Activated naive CD4-positive, alpha-beta T cell treated with anti-CD3 and anti-CD28 coated beads for 36 hours (primary cell): ENCODE data around the gene TRMT10A. TPM values are rescaled to one million over a fixed set of nuclear protein-coding genes. Genes with fewer than 3 reads are reported as not detected.
"Not testable (repeated sequence)": the region's sequence is repeated elsewhere in the genome, so short reads cannot be mapped to it uniquely, and the experiment has no call there.

ENCODE experiments used
- CTCF ChIA-PET: fragments of 350-600 bp; sonication (Branson Sonifier 250); formaldehyde crosslinking; loops from one replicate; lab custom pipeline; 2021; ENCODE audit warnings: antibody characterized with exemption; lab: Charles Lee
- DNase-seq: peaks from one replicate; pipeline ENCODE4 v3.0.0-alpha.2; 2020
- H3K27ac Mint-ChIP-seq: one replicate; pipeline ENCODE4 v1.8.0; 2021; ENCODE audit warnings: mild to moderate bottlenecking, mixed read lengths
- H3K27me3 Mint-ChIP-seq: one replicate; pipeline ENCODE4 v1.8.0; 2021; ENCODE audit warnings: low read depth, mixed read lengths
- H3K36me3 Mint-ChIP-seq: one replicate; pipeline ENCODE4 v1.8.0; 2021; ENCODE audit warnings: low read depth, mixed read lengths
- H3K4me1 Mint-ChIP-seq: one replicate; pipeline ENCODE4 v1.8.0; 2021; ENCODE audit warnings: low read depth, mixed read lengths
- H3K4me3 Mint-ChIP-seq: one replicate; pipeline ENCODE4 v1.8.0; 2021; ENCODE audit warnings: mild to moderate bottlenecking, moderate library complexity, mixed read lengths
- H3K9me3 Mint-ChIP-seq: one replicate; pipeline ENCODE4 v1.8.0; 2021; ENCODE audit warnings: mixed read lengths
- intact Hi-C: fragments of 100-400 bp; cut with micrococcal nuclease; formaldehyde crosslinking; loops from one replicate; pipeline ENCODE4 v1.15.1; 2023
- total RNA-seq, 2 experiments: library from RNA; stranded (reverse); gene quantifications; one replicate each; pipeline ENCODE4 v1.2.3, GENCODE V29; 2021

The TRMT10A gene
- total RNA-seq, 2 experiments from 2014 or later, result 8.8 to 9.2 TPM

DNA sequence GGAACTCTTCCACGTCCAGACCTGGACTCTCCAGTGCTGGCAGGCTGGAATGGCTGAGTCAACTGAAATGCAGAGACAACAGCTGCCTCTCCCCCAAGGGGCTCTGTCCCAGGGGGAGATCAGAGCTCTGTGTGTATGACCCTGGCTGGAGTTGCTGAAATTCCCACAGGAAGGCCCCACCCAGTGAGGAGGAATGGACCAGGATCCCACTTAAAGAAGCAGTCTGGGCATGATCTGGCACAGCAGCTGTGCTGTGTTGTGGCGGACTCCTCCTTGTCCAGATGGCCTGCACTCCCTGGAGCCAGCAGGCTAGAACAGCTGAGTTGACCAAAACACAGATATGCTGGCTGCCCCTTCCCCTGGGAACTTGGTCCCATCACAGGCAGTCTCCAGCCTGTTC lies 27.6 kb downstream of the TRMT10A start:
- intact Hi-C loops, result no loop called here
- peaks cover 2% of the 10 kb centered on the region for H3K9me3 Mint-ChIP-seq
- CTCF ChIA-PET, result no interaction called here
- no peak overlapping the region for H3K4me3 Mint-ChIP-seq
- DNase-seq, result no peak
- H3K27me3 Mint-ChIP-seq, result no peaks in the 10 kb centered on the region
- no peaks in the 10 kb centered on the region for H3K4me1 Mint-ChIP-seq
- no peak overlapping the region for H3K27ac Mint-ChIP-seq
- H3K36me3 Mint-ChIP-seq, result no peaks in the 10 kb centered on the region

DNA sequence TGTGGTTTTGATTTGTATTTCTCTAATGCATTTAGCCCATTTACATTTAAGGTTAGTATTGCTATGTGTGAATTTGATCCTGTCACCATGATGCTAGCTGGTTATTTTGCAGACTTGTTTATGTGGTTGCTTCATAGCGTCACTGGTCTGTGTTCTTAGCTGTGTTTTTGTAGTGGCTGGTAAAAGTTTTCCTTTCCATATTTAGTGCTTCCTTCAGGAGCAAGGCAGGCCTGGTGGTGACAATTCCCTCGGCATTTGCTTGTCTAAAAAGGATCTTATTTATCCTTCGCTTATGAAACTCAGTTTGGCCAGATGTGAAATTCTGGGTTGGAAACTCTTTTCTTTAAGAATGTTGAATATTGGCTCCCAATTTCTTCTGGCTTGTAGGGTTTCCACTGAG lies 29.1 kb downstream of the TRMT10A start:
- CTCF ChIA-PET, result interaction anchor here (0.6 kb wide), 1 partner anchor 350 kb away, joined by 3 read pairs; no protein-coding TSS in a partner anchor
- intact Hi-C loops, H3K4me1 Mint-ChIP-seq, DNase-seq, H3K4me3 Mint-ChIP-seq, H3K36me3 Mint-ChIP-seq, H3K9me3 Mint-ChIP-seq, H3K27ac Mint-ChIP-seq, H3K27me3 Mint-ChIP-seq: not testable (repeated sequence)

DNA sequence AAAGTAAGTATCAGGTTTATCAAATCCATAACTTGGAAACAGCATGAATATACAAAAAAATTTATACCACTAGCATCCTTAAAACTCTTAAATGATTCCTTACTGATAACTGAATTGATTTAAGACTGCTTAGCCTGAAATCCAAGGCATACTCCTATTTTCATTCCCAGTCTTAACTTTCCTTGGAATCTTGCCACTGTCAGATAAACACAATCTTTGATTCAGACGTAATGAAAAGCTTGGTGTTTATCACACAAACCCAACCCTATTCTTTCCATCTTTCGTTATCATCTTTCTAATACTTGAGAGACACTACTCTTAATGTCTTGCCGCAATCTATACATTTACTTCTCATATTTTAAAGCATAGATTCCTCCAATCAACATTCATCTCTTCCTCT lies 33.9 kb downstream of the TRMT10A start:
- H3K27me3 Mint-ChIP-seq, result no peaks in the 10 kb centered on the region
- no peaks in the 10 kb centered on the region for H3K36me3 Mint-ChIP-seq
- CTCF ChIA-PET, result interaction anchor here (1.6 kb wide), 1 partner anchor 14 kb away, joined by 4 read pairs; no protein-coding TSS in a partner anchor
- no peak overlapping the region for H3K4me3 Mint-ChIP-seq
- H3K27ac Mint-ChIP-seq, result no peak overlapping the region
- intact Hi-C loops, result no loop called here
- peaks cover 2% of the 10 kb centered on the region for H3K9me3 Mint-ChIP-seq
- no peak for DNase-seq
- no peaks in the 10 kb centered on the region for H3K4me1 Mint-ChIP-seq

DNA sequence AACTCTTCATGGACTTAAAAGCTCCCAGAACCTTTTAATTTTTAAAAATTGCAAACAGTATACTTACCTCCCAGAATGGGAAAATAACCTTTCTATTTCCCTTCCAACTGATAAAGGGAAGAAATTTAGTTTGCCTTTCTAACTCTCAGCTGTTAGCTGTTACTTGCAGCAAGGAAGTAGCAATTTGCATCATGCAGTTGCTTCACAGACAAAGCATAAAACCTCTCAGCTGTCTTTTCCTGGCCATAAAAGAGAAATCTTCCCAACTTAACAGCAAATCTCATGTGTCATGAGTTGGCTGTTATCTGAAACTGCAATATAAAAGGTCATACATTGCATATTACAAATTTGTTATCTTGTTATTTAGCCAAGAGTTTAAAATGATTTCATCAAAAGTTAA lies 34.6 kb downstream of the TRMT10A start:
- intact Hi-C loops, result no loop called here
- H3K4me1 Mint-ChIP-seq, result no peaks in the 10 kb centered on the region
- H3K27me3 Mint-ChIP-seq, result no peaks in the 10 kb centered on the region

DNA sequence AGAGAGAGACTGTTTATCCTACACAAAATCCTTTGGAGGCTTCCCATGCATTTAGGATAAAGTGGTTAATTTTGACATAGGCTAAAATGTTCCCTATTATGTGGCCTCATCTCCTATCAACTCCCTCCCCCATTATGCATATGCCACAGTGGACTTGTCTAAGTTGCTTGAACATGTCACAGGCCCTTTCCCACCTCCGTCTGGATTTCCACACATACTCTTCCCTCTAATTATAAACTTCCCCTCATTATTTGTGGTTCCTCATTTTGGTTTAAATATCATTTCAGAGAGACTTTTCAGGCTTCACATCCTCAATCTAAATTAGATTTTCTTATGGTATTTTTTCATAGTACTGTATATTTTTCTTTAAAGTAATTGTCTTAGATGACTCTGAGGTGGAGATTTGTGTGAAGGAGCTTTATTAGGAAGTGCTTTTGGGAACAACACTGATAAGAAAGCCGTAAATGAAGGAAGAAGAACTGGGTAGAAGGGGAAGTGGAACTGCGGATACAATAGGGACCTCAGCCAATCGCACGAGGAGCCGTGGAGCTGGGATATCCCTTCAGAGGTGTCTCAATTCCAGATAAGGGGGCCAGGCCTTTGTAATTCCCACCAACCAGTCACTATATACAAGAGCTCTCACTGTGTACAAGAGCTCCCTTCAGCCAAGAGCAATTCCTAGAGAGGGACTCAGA lies 45.1 kb downstream of the TRMT10A start:
- no peaks in the 10 kb centered on the region for H3K4me1 Mint-ChIP-seq
- H3K4me3 Mint-ChIP-seq, result no peak overlapping the region
- CTCF ChIA-PET, result interaction anchor here (0.6 to 1.2 kb wide), 2 partner anchors 290 to 428 kb away, joined by 3 read pairs; partner anchors contain the start of gene DNAJB14
- DNase-seq, result no peak
- no peaks in the 10 kb centered on the region for H3K9me3 Mint-ChIP-seq
- intact Hi-C loops, result no loop called here
- H3K27me3 Mint-ChIP-seq, result no peaks in the 10 kb centered on the region
- H3K27ac Mint-ChIP-seq, result no peak overlapping the region
- no peaks in the 10 kb centered on the region for H3K36me3 Mint-ChIP-seq

More for the DNA sequence above, 34.6 kb downstream of the TRMT10A start:
- Mint-ChIP-seq H3K36me3 (no peaks in the 10 kb centered on the region), H3K27ac (no peak overlapping the region), H3K9me3 (peaks cover 2% of the 10 kb centered on the region), H3K4me3 (no peak overlapping the region)
- CTCF ChIA-PET, result interaction anchor here (1.6 kb wide), 1 partner anchor 13 kb away, joined by 4 read pairs; no protein-coding TSS in a partner anchor
- DNase-seq, result no peak

DNA sequence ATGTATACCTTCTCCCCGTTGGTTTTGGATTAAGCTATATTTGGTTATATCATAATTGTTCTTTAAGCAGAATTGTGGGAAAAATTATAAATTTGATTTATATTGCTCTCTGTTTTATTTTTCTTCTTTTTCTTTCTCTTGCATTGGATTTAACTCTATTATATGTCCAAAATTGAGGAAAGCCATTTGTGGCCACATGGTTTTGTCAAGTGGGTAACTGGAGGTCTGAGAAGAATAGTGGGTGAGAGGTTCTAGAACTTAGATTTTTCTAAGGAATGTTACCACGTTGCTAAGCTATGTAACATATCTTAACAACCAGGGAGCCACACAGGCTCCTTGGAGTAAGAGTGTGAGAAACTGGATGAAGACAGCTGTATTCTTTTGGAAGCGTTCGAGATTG lies 53.1 kb downstream of the TRMT10A start, which contains the start of gene C4orf17:
Gene C4orf17, plus strand, starts transcription at position 301 of the 400 bp plus-strand sequence. CDS start 2,061 bp downstream, outside the sequence.
- no peaks in the 10 kb centered on the region for H3K27me3 Mint-ChIP-seq
- CTCF ChIA-PET, result interaction anchor here (1.2 to 1.5 kb wide), 2 partner anchors 47 to 297 kb away, joined by 3 to 5 read pairs; no protein-coding TSS in a partner anchor
- intact Hi-C loops, result no loop called here
- H3K27ac Mint-ChIP-seq, result no peak within 1 kb of the TSS
- DNase-seq, result no peak
- H3K36me3 Mint-ChIP-seq, result no peaks in the 10 kb centered on the region
- H3K4me3 Mint-ChIP-seq, result no peak within 1 kb of the TSS
- peaks cover 37% of the 10 kb centered on the region for H3K4me1 Mint-ChIP-seq
- H3K9me3 Mint-ChIP-seq, result no peaks in the 10 kb centered on the region

DNA sequence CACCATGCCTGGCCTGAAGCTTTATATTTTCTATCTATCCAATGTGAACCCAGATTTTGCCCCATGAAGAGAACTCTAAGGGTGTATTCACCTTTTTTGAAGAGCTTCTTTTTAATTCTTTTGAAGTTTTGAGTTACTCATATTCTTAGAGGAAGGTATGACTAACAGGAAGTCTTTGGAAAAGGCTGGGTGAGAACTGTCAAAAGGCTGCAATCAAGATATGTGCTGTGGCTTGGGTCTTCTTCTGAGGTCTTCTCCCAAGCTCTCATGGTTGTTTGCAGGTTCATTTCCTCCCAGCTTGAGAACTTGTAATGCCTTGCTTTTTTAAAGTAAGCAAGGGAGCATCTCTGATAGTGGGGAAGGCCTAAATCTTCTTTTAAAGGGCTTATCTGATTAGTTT lies 56.1 kb downstream of the TRMT10A start:
- Mint-ChIP-seq H3K27ac (peak overlapping the region; percentile 72), H3K27me3 (no peaks in the 10 kb centered on the region), H3K9me3 (no peaks in the 10 kb centered on the region), H3K4me1 (peaks cover 49% of the 10 kb centered on the region), H3K4me3 (no peak overlapping the region), H3K36me3 (no peaks in the 10 kb centered on the region)
- CTCF ChIA-PET, result interaction anchor here (0.8 kb wide), 1 partner anchor 62 kb away, joined by 3 read pairs; no protein-coding TSS in a partner anchor
- peak; percentile 55 for DNase-seq
- intact Hi-C loops, result loop anchor here (1.0 to 5.0 kb wide), 16 partner anchors 56 to 1245 kb away; partner anchors contain the start of genes ADH5, DAPP1, DNAJB14 and LAMTOR3

DNA sequence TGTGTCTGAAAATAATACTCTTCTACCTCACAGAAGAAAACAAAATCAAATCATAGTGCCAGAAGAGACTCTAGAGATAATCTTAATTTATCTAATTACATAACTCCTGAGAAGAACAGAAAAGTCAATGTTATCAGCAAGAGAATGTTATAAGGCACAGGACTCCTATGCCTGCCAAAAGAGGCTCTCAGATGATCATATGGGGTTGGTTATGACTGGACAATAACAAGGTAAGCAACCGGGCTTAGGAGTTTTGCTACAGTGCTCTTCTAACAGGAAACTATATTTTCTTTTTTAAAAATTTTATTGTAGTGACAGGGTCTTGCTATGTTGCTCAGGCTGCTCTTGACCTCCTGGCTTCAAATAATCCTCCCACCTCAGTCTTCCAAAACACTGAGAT lies 56.5 kb downstream of the TRMT10A start:
- intact Hi-C loops, result loop anchor here (1.0 to 5.0 kb wide), 16 partner anchors 56 to 1245 kb away; partner anchors contain the start of genes ADH5, DAPP1, DNAJB14 and LAMTOR3
- DNase-seq, result no peak
- CTCF ChIA-PET, result interaction anchor here (0.8 kb wide), 1 partner anchor 62 kb away, joined by 3 read pairs; no protein-coding TSS in a partner anchor
- Mint-ChIP-seq H3K9me3 (no peaks in the 10 kb centered on the region), H3K27ac (peak overlapping the region; percentile 72), H3K4me1 (peaks cover 49% of the 10 kb centered on the region), H3K27me3 (no peaks in the 10 kb centered on the region), H3K36me3 (no peaks in the 10 kb centered on the region), H3K4me3 (no peak overlapping the region)

DNA sequence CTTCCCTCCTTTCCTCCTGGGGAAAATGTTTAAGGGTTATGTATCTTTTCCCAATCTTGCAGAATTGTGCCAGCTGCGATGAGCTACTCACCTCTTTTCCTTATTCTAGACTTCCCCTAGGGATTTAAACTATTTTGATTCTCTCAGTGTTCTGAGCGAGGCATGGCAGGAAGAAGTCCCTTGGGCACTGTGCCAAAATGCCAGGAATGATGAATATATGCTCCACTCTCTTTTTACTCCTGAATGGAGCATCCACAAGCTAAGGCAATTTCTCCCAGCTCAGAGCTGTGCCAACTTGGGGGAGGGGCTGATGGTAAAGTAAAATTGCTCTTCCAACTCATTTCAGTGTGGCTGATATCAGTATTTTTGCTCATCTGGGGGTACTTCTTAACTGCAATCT lies 57.1 kb downstream of the TRMT10A start:
- peaks cover 49% of the 10 kb centered on the region for H3K4me1 Mint-ChIP-seq
- no peak for DNase-seq
- H3K36me3 Mint-ChIP-seq, result no peaks in the 10 kb centered on the region
- intact Hi-C loops, result loop anchor here (1.0 to 5.0 kb wide), 16 partner anchors 57 to 1244 kb away; partner anchors contain the start of genes ADH5, DAPP1, DNAJB14 and LAMTOR3
- no peak overlapping the region for H3K4me3 Mint-ChIP-seq
- CTCF ChIA-PET, result no interaction called here
- H3K27me3 Mint-ChIP-seq, result no peaks in the 10 kb centered on the region
- no peak overlapping the region for H3K27ac Mint-ChIP-seq
- no peaks in the 10 kb centered on the region for H3K9me3 Mint-ChIP-seq

DNA sequence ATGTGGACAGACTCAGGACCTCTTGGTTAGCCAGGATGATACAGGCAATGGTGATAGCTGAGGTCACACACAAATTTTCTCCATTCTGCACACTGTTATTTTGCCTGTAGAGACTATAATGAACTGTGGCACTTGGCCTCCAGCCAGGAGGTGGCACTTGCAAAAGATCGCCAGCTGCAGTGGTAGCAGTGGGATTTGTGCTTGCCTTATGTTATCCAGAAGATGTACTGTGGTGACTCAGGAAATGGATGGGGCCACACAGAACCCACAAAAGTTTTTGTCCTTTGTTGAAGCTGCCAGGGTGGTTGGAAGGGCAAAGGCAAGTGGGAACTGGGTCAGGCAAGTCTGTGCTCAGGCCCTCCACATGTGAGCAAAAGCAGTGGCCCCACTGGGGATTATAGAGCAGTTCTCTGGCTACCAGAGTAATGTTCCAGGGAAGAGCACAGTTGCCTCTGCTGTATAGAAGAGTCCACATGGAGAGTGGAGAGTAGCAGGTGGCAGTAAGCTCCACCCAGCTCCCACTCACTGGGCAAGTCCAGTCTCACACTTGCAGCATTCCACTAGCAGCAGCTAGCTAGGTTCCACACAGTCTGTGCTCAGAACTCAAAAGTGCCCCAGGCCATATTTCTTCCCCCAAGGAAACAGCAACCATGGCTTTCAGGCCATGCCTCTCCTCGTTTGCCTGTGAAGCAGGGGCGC lies 58.9 kb downstream of the TRMT10A start:
- Mint-ChIP-seq H3K4me1 (peaks cover 49% of the 10 kb centered on the region), H3K36me3 (no peaks in the 10 kb centered on the region), H3K27me3 (no peaks in the 10 kb centered on the region), H3K27ac (no peak overlapping the region), H3K4me3 (no peak overlapping the region), H3K9me3 (no peaks in the 10 kb centered on the region)
- no peak for DNase-seq
- CTCF ChIA-PET, result interaction anchor here (0.6 to 0.7 kb wide), 2 partner anchors 483 to 522 kb away, joined by 3 to 4 read pairs; no protein-coding TSS in a partner anchor
- intact Hi-C loops, result loop anchor here (5.0 kb wide), 7 partner anchors 387 to 1243 kb away; partner anchors contain the start of genes DNAJB14, LAMTOR3 and RAP1GDS1
